Measurements from ENCODE around the gene FHIT.
"Not testable (repeated sequence)": the region's sequence is repeated elsewhere in the genome, so short reads cannot be mapped to it uniquely, and the experiment has no call there.

The FHIT gene

GRCh38 chr3:61057464-61057863, 193.8 kb downstream of the FHIT start:
- no peak for DNase-seq (ENCODE audit: low read depth)

GRCh38 chr3:61055447-61055846, 195.8 kb downstream of the FHIT start:
- no peak for DNase-seq (ENCODE audit: low read depth)

- DNase-seq (ENCODE audit: low read depth), result no peak
Measured at GRCh38 chr3:61053781-61054496, 197.3 kb downstream of the FHIT start.

GRCh38 chr3:61052851-61053250, 198.4 kb downstream of the FHIT start:
- DNase-seq (ENCODE audit: low read depth), result no peak

- no peak for DNase-seq (ENCODE audit: low read depth)
Measured at GRCh38 chr3:61051666-61052065, 199.6 kb downstream of the FHIT start.

- not testable (repeated sequence) for DNase-seq (ENCODE audit: low read depth)
Measured at GRCh38 chr3:61045169-61045568, 206.1 kb downstream of the FHIT start.

GRCh38 chr3:61043156-61043555, 208.1 kb downstream of the FHIT start:
- no peak for DNase-seq (ENCODE audit: low read depth)

- DNase-seq (ENCODE audit: low read depth), result no peak
Measured at GRCh38 chr3:61040618-61041017, 210.6 kb downstream of the FHIT start.

GRCh38 chr3:61035573-61035972, 215.7 kb downstream of the FHIT start:
- no peak for DNase-seq (ENCODE audit: low read depth)

- no peak for DNase-seq (ENCODE audit: low read depth)
Measured at GRCh38 chr3:61032991-61033390, 218.3 kb downstream of the FHIT start.

- no peak for DNase-seq (ENCODE audit: low read depth)
Measured at GRCh38 chr3:61031503-61031902, 219.7 kb downstream of the FHIT start.

- DNase-seq (ENCODE audit: low read depth), result no peak
Measured at GRCh38 chr3:61030469-61031035, 220.7 kb downstream of the FHIT start.

- no peak for DNase-seq (ENCODE audit: low read depth)
Measured at GRCh38 chr3:61029194-61029593, 222.1 kb downstream of the FHIT start.

GRCh38 chr3:61018807-61019206, 232.4 kb downstream of the FHIT start:
- no peak for DNase-seq (ENCODE audit: low read depth)

GRCh38 chr3:61017028-61017427, 234.2 kb downstream of the FHIT start:
- not testable (repeated sequence) for DNase-seq (ENCODE audit: low read depth)

GRCh38 chr3:61015859-61016258, 235.4 kb downstream of the FHIT start:
- no peak for DNase-seq (ENCODE audit: low read depth)

GRCh38 chr3:61015408-61015807, 235.8 kb downstream of the FHIT start:
- no peak for DNase-seq (ENCODE audit: low read depth)

- no peak for DNase-seq (ENCODE audit: low read depth)
Measured at GRCh38 chr3:61008998-61009380, 242.3 kb downstream of the FHIT start.

- no peak for DNase-seq (ENCODE audit: low read depth)
Measured at GRCh38 chr3:61008153-61008997, 242.9 kb downstream of the FHIT start.

GRCh38 chr3:61005591-61005990, 245.7 kb downstream of the FHIT start:
- DNase-seq (ENCODE audit: low read depth), result no peak

GRCh38 chr3:60998858-60999257, 252.4 kb downstream of the FHIT start:
- DNase-seq (ENCODE audit: low read depth), result no peak

GRCh38 chr3:60992395-60992794, 258.9 kb downstream of the FHIT start:
- DNase-seq (ENCODE audit: low read depth), result no peak

GRCh38 chr3:60990442-60990730, 260.9 kb downstream of the FHIT start:
- no peak for DNase-seq (ENCODE audit: low read depth)
